BJ (cell line): Measurements from ENCODE around the gene RNF19B. TPM values are rescaled to one million over a fixed set of nuclear protein-coding genes. Genes with fewer than 3 reads are reported as not detected.
A peak's percentile ranks its signal among the peaks of the same experiment; 100 is the strongest.

Experiments used
- CTCF ChIA-PET: fragments of 350-600 bp; formaldehyde crosslinking; extraction: SDS; loops from one replicate; lab custom pipeline; 2021; ENCODE audit warnings: antibody characterized with exemption, inconsistent platforms; lab: Yijun Ruan, JAX
- POLR2A ChIA-PET: fragments of 300-600 bp; sonication (Branson Sonifier 250); formaldehyde crosslinking; extraction: SDS; loops from one replicate; lab custom pipeline; 2021; ENCODE audit warnings: antibody characterized with exemption; lab: Charles Lee
- DNase-seq: peaks from one replicate; pipeline ENCODE4 v3.0.0-alpha.2; 2011; ENCODE audit warnings: low read depth
- H3K27me3 ChIP-seq: 2 replicates; pipeline ENCODE4 v1.6.0; 2011; ENCODE audit warnings: low read length; ENCODE audit not compliant: control insufficient read depth, insufficient read depth
- H3K36me3 ChIP-seq: 2 replicates; pipeline ENCODE4 v1.5.1; 2011; ENCODE audit warnings: low read length; ENCODE audit not compliant: control insufficient read depth, insufficient read depth
- H3K4me3 ChIP-seq: 2 replicates; pipeline ENCODE4 v1.5.1; 2011; ENCODE audit warnings: low read depth, mild to moderate bottlenecking, control low read depth, low read length
- polyA plus RNA-seq: library from polyadenylated mRNA; depleted of rRNA; stranded (reverse); fragments of >200 nt; gene quantifications from 2 replicates; pipeline ENCODE4 v1.2.3, GENCODE V29; 2011
- TF ChIP-seq, protein P1 (sequence below): IDR thresholded peaks from 2 replicates; pipeline ENCODE4 v1.5.1; 2011; ENCODE audit warnings: low read depth, mild to moderate bottlenecking, control low read depth, inconsistent platforms, low read length, moderate library complexity; ENCODE audit not compliant: insufficient read depth

Gene RNF19B
- polyA plus RNA-seq, 1 experiment, result 8.2 TPM

DNA sequence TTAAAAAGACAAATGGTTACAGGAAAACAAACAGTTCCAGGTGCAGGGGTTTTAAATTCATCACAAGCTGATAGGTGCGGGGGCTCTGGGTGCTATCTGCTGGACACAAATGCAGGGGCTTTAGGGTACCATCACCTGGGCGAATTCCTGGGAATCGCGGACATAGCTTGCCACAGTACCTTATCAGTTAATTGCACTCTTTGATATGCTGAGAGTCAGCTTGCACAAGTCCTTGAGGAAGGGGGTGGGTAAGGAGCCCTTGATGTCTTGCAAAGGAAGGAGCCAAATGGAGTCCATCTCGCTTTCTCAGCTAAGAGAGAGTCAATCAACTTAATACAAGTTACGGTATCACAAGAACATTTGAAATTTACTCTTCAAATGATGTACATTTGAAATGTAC, 38.0 kb downstream of the RNF19B start:
- H3K27me3 ChIP-seq, result no peaks in the 10 kb centered on the region; the same call in 1 of the 2 replicates
- no peak for DNase-seq
- no peak overlapping the region for H3K4me3 ChIP-seq
- H3K36me3 ChIP-seq, result no peaks in the 10 kb centered on the region
- ChIA-PET POLR2A (no interaction called here), CTCF (interaction anchor here (12.2 kb wide), 1 partner anchor 81 kb away, joined by 132 read pairs; no protein-coding TSS in a partner anchor)
- TF ChIP-seq, protein P1, sequence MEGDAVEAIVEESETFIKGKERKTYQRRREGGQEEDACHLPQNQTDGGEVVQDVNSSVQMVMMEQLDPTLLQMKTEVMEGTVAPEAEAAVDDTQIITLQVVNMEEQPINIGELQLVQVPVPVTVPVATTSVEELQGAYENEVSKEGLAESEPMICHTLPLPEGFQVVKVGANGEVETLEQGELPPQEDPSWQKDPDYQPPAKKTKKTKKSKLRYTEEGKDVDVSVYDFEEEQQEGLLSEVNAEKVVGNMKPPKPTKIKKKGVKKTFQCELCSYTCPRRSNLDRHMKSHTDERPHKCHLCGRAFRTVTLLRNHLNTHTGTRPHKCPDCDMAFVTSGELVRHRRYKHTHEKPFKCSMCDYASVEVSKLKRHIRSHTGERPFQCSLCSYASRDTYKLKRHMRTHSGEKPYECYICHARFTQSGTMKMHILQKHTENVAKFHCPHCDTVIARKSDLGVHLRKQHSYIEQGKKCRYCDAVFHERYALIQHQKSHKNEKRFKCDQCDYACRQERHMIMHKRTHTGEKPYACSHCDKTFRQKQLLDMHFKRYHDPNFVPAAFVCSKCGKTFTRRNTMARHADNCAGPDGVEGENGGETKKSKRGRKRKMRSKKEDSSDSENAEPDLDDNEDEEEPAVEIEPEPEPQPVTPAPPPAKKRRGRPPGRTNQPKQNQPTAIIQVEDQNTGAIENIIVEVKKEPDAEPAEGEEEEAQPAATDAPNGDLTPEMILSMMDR, result no peak

DNA sequence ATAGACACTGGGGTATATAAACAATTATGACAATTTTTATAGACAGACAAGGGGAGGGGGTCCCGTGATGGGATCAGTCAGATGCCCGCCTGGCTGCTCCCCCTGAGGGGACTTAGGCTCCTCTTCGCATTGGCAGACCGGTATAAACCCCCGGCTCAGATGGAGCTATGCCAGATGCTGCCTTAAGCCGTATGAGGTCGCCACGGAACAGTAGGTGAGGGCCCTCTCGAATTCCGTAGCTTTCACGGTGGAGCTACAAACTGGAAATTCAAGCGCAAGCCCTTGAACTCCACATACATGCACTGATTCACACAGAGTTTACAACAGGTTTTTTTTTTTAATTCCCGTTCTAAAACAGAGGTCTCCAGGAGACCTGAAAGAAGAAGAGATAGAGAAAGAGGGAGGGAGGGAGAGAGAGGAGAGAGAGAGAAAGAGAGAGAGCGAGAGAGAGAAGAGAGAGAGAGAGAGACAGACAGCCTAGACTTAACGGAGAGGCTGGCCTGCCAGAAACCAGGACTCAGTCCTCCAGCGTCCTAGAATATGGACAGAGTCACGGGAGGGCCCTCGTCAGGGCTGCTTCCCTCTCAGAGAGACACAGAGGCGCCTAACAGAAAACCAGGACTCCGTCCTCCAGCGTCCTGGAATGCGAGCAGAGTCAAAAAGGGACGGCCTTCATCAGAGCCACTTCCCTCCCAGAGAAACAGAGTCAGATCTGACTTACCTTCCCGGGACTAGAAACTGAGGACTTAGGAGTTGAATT, 39.0 kb downstream of the RNF19B start:
- no peak overlapping the region for H3K4me3 ChIP-seq
- POLR2A ChIA-PET, result no interaction called here
- TF ChIP-seq, protein P1, result no peak
- no peak for DNase-seq
- H3K27me3 ChIP-seq, result no peaks in the 10 kb centered on the region; the same call in 1 of the 2 replicates
- CTCF ChIA-PET, result interaction anchor here (0.6 kb wide), 1 partner anchor 9 kb away, joined by 5 read pairs; no protein-coding TSS in a partner anchor
- no peaks in the 10 kb centered on the region for H3K36me3 ChIP-seq

DNA sequence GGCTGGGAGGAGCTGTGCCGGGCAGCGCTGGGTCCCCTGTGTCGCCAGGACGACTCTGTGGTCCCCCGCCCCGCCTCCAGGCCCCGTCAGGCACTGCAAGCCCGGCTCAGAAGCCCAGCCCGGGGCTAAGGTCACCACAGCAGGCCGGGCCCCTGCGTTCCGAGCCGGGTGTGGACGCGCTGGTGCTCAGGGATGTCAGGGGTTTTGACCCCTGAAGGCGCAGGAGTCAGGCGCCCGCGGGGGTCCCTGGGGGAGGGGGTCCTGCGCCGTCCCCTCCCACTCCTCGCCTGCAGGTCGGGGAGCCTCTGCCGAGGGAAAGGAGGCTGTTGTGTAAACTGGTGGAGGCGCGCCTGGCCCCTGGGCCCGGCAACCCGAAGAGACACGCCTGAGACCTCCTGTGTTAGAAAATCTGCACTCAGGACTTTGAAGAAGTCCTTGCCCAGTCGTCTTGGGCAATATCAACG, 39.7 kb downstream of the RNF19B start:
- POLR2A ChIA-PET, result no interaction called here
- H3K4me3 ChIP-seq, result no peak overlapping the region
- CTCF ChIA-PET, result interaction anchor here (0.6 kb wide), 1 partner anchor 8 kb away, joined by 5 read pairs; no protein-coding TSS in a partner anchor
- H3K27me3 ChIP-seq, result no peaks in the 10 kb centered on the region; the same call in 1 of the 2 replicates
- TF ChIP-seq, protein P1, result no peak
- no peak for DNase-seq
- no peaks in the 10 kb centered on the region for H3K36me3 ChIP-seq

DNA sequence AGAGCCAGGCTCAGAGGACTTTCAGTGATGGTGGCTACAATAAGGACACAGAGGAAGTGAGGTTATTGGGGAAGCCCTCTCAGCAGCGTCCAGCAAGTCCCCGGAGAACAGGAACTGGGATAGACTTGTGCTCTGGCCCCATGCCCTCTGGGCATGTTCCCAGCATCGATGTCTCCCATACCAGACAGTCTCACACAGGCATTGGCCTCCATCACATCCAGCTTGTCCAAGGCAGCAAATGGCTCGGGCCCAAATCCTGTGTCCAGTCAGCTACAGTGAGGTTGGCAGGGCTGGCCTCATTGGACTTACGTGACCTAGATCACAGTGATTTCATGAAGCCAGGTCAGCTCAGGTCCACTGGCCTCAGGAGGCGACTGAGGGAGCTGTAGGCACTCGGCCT, 43.8 kb downstream of the RNF19B start:
- Histone ChIP-seq H3K36me3 (no peaks in the 10 kb centered on the region), H3K27me3 (no peaks in the 10 kb centered on the region), H3K4me3 (no peak overlapping the region)
- TF ChIP-seq, protein P1, result no peak
- ChIA-PET POLR2A (interaction anchor here (0.6 kb wide), 1 partner anchor 277 kb away, joined by 3 read pairs; no protein-coding TSS in a partner anchor), CTCF (interaction anchor here (1.6 kb wide), 1 partner anchor 13 kb away, joined by 4 read pairs; no protein-coding TSS in a partner anchor)
- DNase-seq, result no peak

DNA sequence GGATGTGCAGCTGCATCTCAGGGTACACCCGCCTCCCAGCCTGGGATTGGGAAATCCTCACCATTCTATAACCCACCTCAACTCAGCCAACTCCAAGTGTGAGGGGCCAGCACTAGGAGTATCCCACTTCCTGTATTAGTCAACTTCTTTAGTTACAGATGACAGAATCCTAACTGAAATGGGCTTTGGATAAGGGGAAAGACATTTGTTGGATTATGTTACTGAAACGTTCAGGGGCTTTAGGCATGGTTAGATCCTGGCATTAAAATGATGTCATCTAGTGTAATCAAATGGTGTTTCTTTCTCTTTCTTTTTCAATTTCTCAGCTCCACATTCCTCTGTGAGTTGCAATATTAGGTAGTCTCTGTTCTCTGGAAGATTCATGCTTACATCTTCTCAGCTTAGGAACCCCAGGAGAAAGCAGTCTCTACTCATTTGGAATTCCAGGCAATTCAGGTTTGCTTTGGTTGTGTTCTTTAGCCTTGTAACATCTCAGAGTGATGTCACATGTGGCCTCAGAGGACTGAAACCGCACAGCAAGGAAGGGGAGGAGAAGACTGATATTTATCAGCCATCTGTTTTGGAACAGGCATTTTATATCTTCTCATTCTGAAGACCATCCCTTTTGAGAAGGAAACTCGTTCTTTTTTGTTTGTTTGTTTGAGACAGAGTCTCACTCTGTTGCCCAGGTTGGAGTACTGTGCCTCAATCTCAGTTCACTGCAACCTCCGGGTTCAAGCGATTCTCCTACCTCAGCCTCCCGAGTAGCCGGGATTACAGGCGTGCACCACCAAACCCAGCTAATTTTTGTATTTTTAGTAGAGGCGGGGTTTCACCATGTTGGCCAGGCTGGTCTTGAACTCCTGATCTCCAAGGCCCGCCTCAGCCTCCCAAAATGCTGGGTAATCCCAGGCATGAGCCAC, 44.5 kb downstream of the RNF19B start:
- DNase-seq, result peak; percentile 8
- H3K27me3 ChIP-seq, result no peaks in the 10 kb centered on the region
- TF ChIP-seq, protein P1, result no peak
- POLR2A ChIA-PET, result interaction anchor here (0.6 kb wide), 1 partner anchor 276 kb away, joined by 3 read pairs; no protein-coding TSS in a partner anchor
- CTCF ChIA-PET, result interaction anchor here (0.9 to 1.0 kb wide), 3 partner anchors 48 to 95 kb away, joined by 3 read pairs; no protein-coding TSS in a partner anchor
- no peaks in the 10 kb centered on the region for H3K36me3 ChIP-seq
- no peak overlapping the region for H3K4me3 ChIP-seq
